ENCODE measurements around the gene FZD1.

GRCh38 chr7:91287371-91288084 lies 23.3 kb downstream of the FZD1 start:
- TF ChIP-seq CTCF (IDR thresholded peaks at IDR 0.05; ENCODE audit: poor library complexity): no peak
- no peak for TF ChIP-seq EZH2 (IDR thresholded peaks at IDR 0.05; ENCODE audit: borderline replicate concordance)
- TF ChIP-seq EZH2phosphoT487 (IDR thresholded peaks at IDR 0.05; ENCODE audit: low read depth, severe bottlenecking, unreplicated experiment): no peak
